Activated naive CD4-positive, alpha-beta T cell (primary cell): Measurements from ENCODE around the gene N4BP3.

ENCODE experiments used
- DNase-seq, 4 experiments: peaks; one replicate each; lab custom pipeline; 2025; lab: John Stamatoyannopoulos, UW

Gene N4BP3

GRCh38 chr5:178147406-178147805 lies 34.1 kb downstream of the N4BP3 start:
- no peak for DNase-seq

GRCh38 chr5:178149199-178149932 lies 36.0 kb downstream of the N4BP3 start:
- DNase-seq = no peak

GRCh38 chr5:178150977-178151734 lies 37.8 kb downstream of the N4BP3 start:
- DNase-seq = no peak

- no peak for DNase-seq
These were observed 39.4 kb downstream of the N4BP3 start for GRCh38 chr5:178152491-178153444.

- peak; percentile 83 to 95 (median 92) for DNase-seq
These were observed 40.4 kb downstream of the N4BP3 start, which contains the start of gene NHP2 for GRCh38 chr5:178153530-178154340. Gene NHP2, minus strand, starts transcription at chr5:178153885. Its CDS starts 68 bp downstream, at chr5:178153817.

- no peak for DNase-seq
These were observed 41.7 kb downstream of the N4BP3 start for GRCh38 chr5:178155065-178155464.

GRCh38 chr5:178160176-178160575 lies 46.8 kb downstream of the N4BP3 start:
- DNase-seq = no peak

- DNase-seq = no peak
These were observed 49.1 kb downstream of the N4BP3 start for GRCh38 chr5:178162481-178162880.

GRCh38 chr5:178163772-178164735 lies 50.7 kb downstream of the N4BP3 start:
- DNase-seq = peak; percentile 93 to 95 (median 94)

GRCh38 chr5:178165581-178165980 lies 52.2 kb downstream of the N4BP3 start:
- DNase-seq = no peak

GRCh38 chr5:178170455-178170854 lies 57.1 kb downstream of the N4BP3 start:
- no peak for DNase-seq

- DNase-seq = no peak
These were observed 61.1 kb downstream of the N4BP3 start for GRCh38 chr5:178174456-178174855.
